Myocyte (in vitro differentiated cells): ENCODE results near the gene GLIPR1L2. TPM values are rescaled to one million over a fixed set of nuclear protein-coding genes. Genes with fewer than 3 reads are reported as not detected.
"Not testable (repeated sequence)": the region's sequence is repeated elsewhere in the genome, so short reads cannot be mapped to it uniquely, and the experiment has no call there.

Source experiments
- DNase-seq: peaks from one replicate; pipeline ENCODE4 v3.0.0-alpha.2; 2012; ENCODE audit warnings: low read depth
- polyA plus RNA-seq: library from polyadenylated mRNA; unstranded; fragments of >200 nt; gene quantifications from one replicate; pipeline ENCODE4 v1.2.1, GENCODE V29; 2012; ENCODE audit warnings: missing spikeins
- total RNA-seq: library from RNA; depleted of rRNA; stranded (reverse); fragments of >200 nt; gene quantifications from 2 replicates; pipeline ENCODE4 v1.2.3, GENCODE V29; 2014

The GLIPR1L2 gene
- 0.21 and 0.91 TPM in 2 replicates for total RNA-seq
- polyA plus RNA-seq = 1.1 TPM

GRCh38 chr12:75390899-75391538, at the start of gene GLIPR1L2:
Gene GLIPR1L2 (plus strand): TSS chr12:75391089. CDS start chr12:75391117, 28 bp downstream.
- DNase-seq = peak; percentile 99

GRCh38 chr12:75341873-75342272, 49.0 kb upstream of the GLIPR1L2 start:
- no peak for DNase-seq

GRCh38 chr12:75345531-75345930, 45.4 kb upstream of the GLIPR1L2 start:
- no peak for DNase-seq

GRCh38 chr12:75346215-75346614, 44.7 kb upstream of the GLIPR1L2 start:
- DNase-seq = not testable (repeated sequence)

GRCh38 chr12:75349946-75350345, 40.9 kb upstream of the GLIPR1L2 start:
- no peak for DNase-seq

GRCh38 chr12:75350413-75350812, 40.5 kb upstream of the GLIPR1L2 start:
- DNase-seq = no peak

GRCh38 chr12:75354011-75354410, 36.9 kb upstream of the GLIPR1L2 start:
- DNase-seq = no peak

- DNase-seq = no peak
These were observed 30.0 kb upstream of the GLIPR1L2 start for GRCh38 chr12:75360920-75361319.

- no peak for DNase-seq
These were observed 29.5 kb upstream of the GLIPR1L2 start for GRCh38 chr12:75361408-75361807.

GRCh38 chr12:75364919-75365318, 26.0 kb upstream of the GLIPR1L2 start:
- DNase-seq = peak; percentile 76

- no peak for DNase-seq
These were observed 24.3 kb upstream of the GLIPR1L2 start for GRCh38 chr12:75366629-75367028.

- no peak for DNase-seq
These were observed 15.9 kb upstream of the GLIPR1L2 start for GRCh38 chr12:75374971-75375370.

GRCh38 chr12:75378354-75378753, 12.5 kb upstream of the GLIPR1L2 start:
- no peak for DNase-seq

GRCh38 chr12:75389061-75389460, 1.8 kb upstream of the GLIPR1L2 start:
- peak; percentile 41 for DNase-seq

- no peak for DNase-seq
These were observed 1.2 kb upstream of the GLIPR1L2 start for GRCh38 chr12:75389706-75390105.

- peak; percentile 12 for DNase-seq
These were observed 562 bp upstream of the GLIPR1L2 start for GRCh38 chr12:75390156-75390898.

- no peak for DNase-seq
These were observed 13.3 kb downstream of the GLIPR1L2 start for GRCh38 chr12:75404231-75404630.

GRCh38 chr12:75407683-75408082, 16.8 kb downstream of the GLIPR1L2 start:
- DNase-seq = no peak

- no peak for DNase-seq
These were observed 18.9 kb downstream of the GLIPR1L2 start for GRCh38 chr12:75409830-75410229.

- no peak for DNase-seq
These were observed 23.8 kb downstream of the GLIPR1L2 start for GRCh38 chr12:75414671-75415070.

- DNase-seq = no peak
These were observed 29.0 kb downstream of the GLIPR1L2 start for GRCh38 chr12:75419841-75420240.

GRCh38 chr12:75427491-75427890, 36.6 kb downstream of the GLIPR1L2 start:
- no peak for DNase-seq

- no peak for DNase-seq
These were observed 37.9 kb downstream of the GLIPR1L2 start for GRCh38 chr12:75428767-75429166.
